Epithelial cell of esophagus (primary cell): ENCODE results near the gene HS6ST1.
A peak's percentile ranks its signal among the peaks of the same experiment; 100 is the strongest.

Experiments
- DNase-seq: peaks from one replicate; pipeline ENCODE4 v3.0.0; 2010; ENCODE audit warnings: low read depth
- H3K4me3 ChIP-seq: 2 replicates; pipeline ENCODE4 v1.5.1; 2011; ENCODE audit warnings: mild to moderate bottlenecking, low read length, control low read depth
- CTCF ChIP-seq: IDR thresholded peaks from 2 replicates; pipeline ENCODE4 v1.5.1; 2011; ENCODE audit warnings: low read depth, mild to moderate bottlenecking, low read length, control low read depth, inconsistent platforms; ENCODE audit not compliant: insufficient read depth; ENCODE audit errors: missing control alignments

Gene HS6ST1

GRCh38 chr2:128302011-128302743 is 16.5 kb downstream of the HS6ST1 start:
- peak; percentile 32 for DNase-seq
- H3K4me3 ChIP-seq, result no peak overlapping the region
- no peak for TF ChIP-seq CTCF

GRCh38 chr2:128301501-128301966 is 17.1 kb downstream of the HS6ST1 start:
- peak; percentile 64 for DNase-seq
- no peak for TF ChIP-seq CTCF
- no peak overlapping the region for H3K4me3 ChIP-seq

GRCh38 chr2:128301021-128301420 is 17.6 kb downstream of the HS6ST1 start:
- TF ChIP-seq CTCF, result no peak
- DNase-seq, result no peak
- no peak overlapping the region for H3K4me3 ChIP-seq

- no peak overlapping the region for H3K4me3 ChIP-seq
- no peak for DNase-seq
- TF ChIP-seq CTCF, result no peak
Measured at GRCh38 chr2:128300151-128301020, 18.3 kb downstream of the HS6ST1 start.

GRCh38 chr2:128299628-128300027 is 19.0 kb downstream of the HS6ST1 start:
- no peak overlapping the region for H3K4me3 ChIP-seq
- DNase-seq, result no peak
- no peak for TF ChIP-seq CTCF

- no peak for TF ChIP-seq CTCF
- no peak overlapping the region for H3K4me3 ChIP-seq
- no peak for DNase-seq
Measured at GRCh38 chr2:128298846-128299507, 19.7 kb downstream of the HS6ST1 start.
